Endothelial cell (in vitro differentiated cells): ENCODE data around the gene TATDN2. TPM values are rescaled to one million over a fixed set of nuclear protein-coding genes. Genes with fewer than 3 reads are reported as not detected.
"Not testable (repeated sequence)": the region's sequence is repeated elsewhere in the genome, so short reads cannot be mapped to it uniquely, and the experiment has no call there.

Experiments used
- DNase-seq: peaks from one replicate; pipeline ENCODE4 v3.0.0; 2021; ENCODE audit warnings: low spot score
- H3K27ac Mint-ChIP-seq: one replicate; pipeline ENCODE4 v1.8.0; 2021; ENCODE audit warnings: mixed read lengths, inconsistent platforms; ENCODE audit not compliant: unreplicated experiment
- H3K27me3 Mint-ChIP-seq: one replicate; pipeline ENCODE4 v1.8.0; 2021; ENCODE audit warnings: mild to moderate bottlenecking, moderate library complexity, mixed read lengths, inconsistent platforms; ENCODE audit not compliant: unreplicated experiment
- H3K36me3 Mint-ChIP-seq: one replicate; pipeline ENCODE4 v1.8.0; 2021; ENCODE audit warnings: mild to moderate bottlenecking, low read depth, mixed read lengths, inconsistent platforms; ENCODE audit not compliant: unreplicated experiment
- H3K4me1 Mint-ChIP-seq: one replicate; pipeline ENCODE4 v1.8.0; 2021; ENCODE audit warnings: mild to moderate bottlenecking, mixed read lengths, inconsistent platforms; ENCODE audit not compliant: unreplicated experiment
- H3K4me3 Mint-ChIP-seq: one replicate; pipeline ENCODE4 v1.8.0; 2021; ENCODE audit warnings: mild to moderate bottlenecking, mixed read lengths, inconsistent platforms; ENCODE audit not compliant: unreplicated experiment
- H3K9me3 Mint-ChIP-seq: one replicate; pipeline ENCODE4 v1.8.0; 2021; ENCODE audit warnings: mixed read lengths, inconsistent platforms; ENCODE audit not compliant: unreplicated experiment
- CTCF ChIP-seq: fragments of 200-600 bp; sonication (generic); IDR thresholded peaks from one replicate; pipeline ENCODE4 v1.5.0; 2021; ENCODE audit warnings: antibody characterized with exemption; ENCODE audit not compliant: unreplicated experiment
- total RNA-seq: library from RNA; stranded (reverse); fragmentation: NEBNext Ultra II Directional; extraction: Animal tissue kit (Norgen Biotek cat#: 25700); gene quantifications from one replicate; pipeline ENCODE4 v1.2.1, GENCODE V29; 2021; ENCODE audit not compliant: unreplicated experiment

TATDN2 gene
- total RNA-seq, 1 donor from 2014 or later, result 41.2 TPM

GRCh38 chr3:10294030-10294586, 45.8 kb downstream of the TATDN2 start:
- no peak overlapping the region for H3K27ac Mint-ChIP-seq
- H3K4me3 Mint-ChIP-seq, result no peak overlapping the region

GRCh38 chr3:10298064-10298463, 49.8 kb downstream of the TATDN2 start:
- H3K27me3 Mint-ChIP-seq, H3K9me3 Mint-ChIP-seq, H3K27ac Mint-ChIP-seq, DNase-seq, H3K4me3 Mint-ChIP-seq: not testable (repeated sequence)
- peaks cover 45% of the 10 kb centered on the region for H3K36me3 Mint-ChIP-seq
- H3K4me1 Mint-ChIP-seq, result peaks cover 22% of the 10 kb centered on the region

More at GRCh38 chr3:10294030-10294586, 45.8 kb downstream of the TATDN2 start:
- peaks cover 16% of the 10 kb centered on the region for H3K4me1 Mint-ChIP-seq
- no peak for DNase-seq
- H3K27me3 Mint-ChIP-seq, result peaks cover 4% of the 10 kb centered on the region
- no peak for TF ChIP-seq CTCF
- no peaks in the 10 kb centered on the region for H3K9me3 Mint-ChIP-seq
- peaks cover 13% of the 10 kb centered on the region for H3K36me3 Mint-ChIP-seq

- peak overlapping the region; percentile 73 for H3K4me3 Mint-ChIP-seq
- peaks cover 4% of the 10 kb centered on the region for H3K27me3 Mint-ChIP-seq
- H3K27ac Mint-ChIP-seq, result peak overlapping the region; percentile 42
- H3K9me3 Mint-ChIP-seq, result no peaks in the 10 kb centered on the region
- H3K4me1 Mint-ChIP-seq, result peaks cover 22% of the 10 kb centered on the region
- DNase-seq, result no peak
- no peak for TF ChIP-seq CTCF
- H3K36me3 Mint-ChIP-seq, result peaks cover 53% of the 10 kb centered on the region
Observed at GRCh38 chr3:10299175-10299574, 50.9 kb downstream of the TATDN2 start.

- Mint-ChIP-seq H3K9me3 (no peaks in the 10 kb centered on the region), H3K36me3 (peaks cover 53% of the 10 kb centered on the region), H3K27me3 (peaks cover 4% of the 10 kb centered on the region), H3K4me3 (peak overlapping the region; percentile 73), H3K27ac (peak overlapping the region; percentile 42), H3K4me1 (peaks cover 22% of the 10 kb centered on the region)
- no peak for TF ChIP-seq CTCF
- DNase-seq, result no peak
Observed at GRCh38 chr3:10299679-10300078, 51.4 kb downstream of the TATDN2 start.

GRCh38 chr3:10300087-10300486, 51.8 kb downstream of the TATDN2 start:
- Mint-ChIP-seq H3K36me3 (peaks cover 57% of the 10 kb centered on the region), H3K4me3 (no peak overlapping the region), H3K4me1 (peaks cover 22% of the 10 kb centered on the region), H3K27me3 (peaks cover 4% of the 10 kb centered on the region), H3K9me3 (no peaks in the 10 kb centered on the region), H3K27ac (peak overlapping the region; percentile 42)
- no peak for DNase-seq
- TF ChIP-seq CTCF, result no peak
